GM23248 (cell line): Measurements from ENCODE around the gene OLIG2.

Source experiments
- EZH2 ChIP-seq: fragments of 200-600 bp; sonication (generic); IDR thresholded peaks from 2 replicates; pipeline ENCODE4 v1.6.1; 2018; ENCODE audit warnings: antibody characterized with exemption, mild to moderate bottlenecking; ENCODE audit not compliant: insufficient read depth, poor library complexity, severe bottlenecking
- EZH2phosphoT487 ChIP-seq: fragments of 200-600 bp; sonication (generic); IDR thresholded peaks from 2 replicates; pipeline ENCODE4 v1.6.1; 2018; ENCODE audit warnings: antibody characterized with exemption, moderate library complexity, mild to moderate bottlenecking, low read depth; ENCODE audit not compliant: insufficient read depth

DNA sequence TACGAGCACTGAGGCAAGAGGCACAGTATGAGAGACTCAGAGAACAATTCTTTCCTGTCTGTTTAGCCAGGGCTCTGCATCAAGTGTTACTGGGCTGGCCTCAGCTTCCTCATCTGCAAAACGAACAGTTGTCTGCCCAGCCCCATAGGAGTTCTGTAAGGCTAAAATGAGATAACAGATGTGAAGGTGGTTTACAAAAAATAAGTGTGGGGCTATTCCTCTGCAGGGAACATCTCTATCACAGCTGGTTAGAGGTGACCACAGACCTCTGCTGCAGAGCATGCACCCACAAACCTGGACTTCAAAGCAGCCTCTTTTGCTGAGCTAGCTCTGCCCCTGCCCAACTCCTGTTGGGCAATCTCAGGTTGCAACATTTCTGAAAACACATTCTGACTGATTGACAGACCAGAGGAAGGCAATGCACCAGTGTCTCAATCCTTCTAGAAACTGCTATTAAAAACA is 33.7 kb downstream of the OLIG2 start:
- TF ChIP-seq EZH2phosphoT487 (no peak), EZH2 (no peak)
